ENCODE results near the gene NKG7.
A peak's percentile ranks its signal among the peaks of the same experiment; 100 is the strongest.

Gene NKG7

DNA sequence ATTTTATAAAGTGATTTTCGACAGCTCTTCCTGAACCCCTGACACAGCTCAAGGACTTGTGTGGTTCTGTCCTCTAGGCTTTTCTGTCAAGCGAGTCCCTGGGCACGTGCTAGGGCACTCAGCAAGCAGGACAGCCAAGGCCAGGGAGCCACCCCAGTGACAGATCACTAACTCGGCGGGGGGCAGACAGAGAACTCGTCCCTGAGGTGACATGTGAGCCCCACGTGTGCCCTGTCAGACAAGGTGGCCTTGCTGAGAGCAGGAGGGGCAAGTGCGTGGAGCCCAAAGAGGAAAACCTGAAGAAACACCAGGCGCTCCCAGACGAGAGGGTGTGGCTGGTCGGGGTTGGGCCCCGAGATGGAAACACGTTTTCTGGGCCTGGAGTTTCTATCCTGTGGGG lies 11.2 kb downstream of the NKG7 start:
- no peak for DNase-seq (ENCODE audit: low read depth in 2 of 2)

DNA sequence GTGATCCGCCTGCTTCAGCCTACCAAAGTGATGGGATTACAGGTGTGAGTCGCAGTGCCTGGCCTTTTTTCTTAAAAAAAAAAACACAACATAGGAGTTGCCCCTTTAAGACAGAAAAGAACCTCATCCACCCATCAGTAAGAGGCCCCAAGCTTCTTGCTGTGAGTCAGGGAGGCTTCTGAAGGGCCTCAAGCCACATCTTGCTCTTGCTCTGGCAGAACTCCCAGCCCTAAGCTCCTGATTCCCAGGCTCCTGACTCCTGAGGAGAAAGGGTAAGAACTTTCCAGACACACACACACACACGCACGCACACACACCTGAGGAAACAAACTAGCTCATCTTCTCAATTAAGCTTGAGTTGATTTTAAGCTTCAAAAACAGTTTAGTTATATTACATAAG lies 13.2 kb downstream of the NKG7 start:
- DNase-seq (ENCODE audit: low read depth in 2 of 2), result no peak

DNA sequence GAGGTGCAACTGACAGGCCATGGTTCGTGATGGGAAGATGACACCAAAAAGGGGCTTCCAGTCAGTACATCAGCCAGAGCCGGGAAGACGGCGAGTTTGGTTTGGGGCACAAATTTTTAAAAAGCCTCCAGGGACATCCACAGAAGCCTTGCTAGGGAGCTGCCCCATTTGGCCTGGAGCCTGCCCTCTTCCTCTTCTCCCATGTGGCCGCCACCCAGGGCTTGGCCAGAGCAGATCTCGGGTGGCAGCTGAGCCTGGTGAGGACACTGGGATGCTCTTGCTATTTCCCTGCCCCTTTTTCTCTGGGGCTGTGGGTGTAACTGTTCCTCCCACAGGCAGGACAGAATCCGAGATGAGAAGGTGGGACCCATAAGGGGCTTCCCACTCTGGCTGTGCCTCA lies 14.5 kb downstream of the NKG7 start:
- DNase-seq (ENCODE audit: low read depth in 2 of 2), result no peak

DNA sequence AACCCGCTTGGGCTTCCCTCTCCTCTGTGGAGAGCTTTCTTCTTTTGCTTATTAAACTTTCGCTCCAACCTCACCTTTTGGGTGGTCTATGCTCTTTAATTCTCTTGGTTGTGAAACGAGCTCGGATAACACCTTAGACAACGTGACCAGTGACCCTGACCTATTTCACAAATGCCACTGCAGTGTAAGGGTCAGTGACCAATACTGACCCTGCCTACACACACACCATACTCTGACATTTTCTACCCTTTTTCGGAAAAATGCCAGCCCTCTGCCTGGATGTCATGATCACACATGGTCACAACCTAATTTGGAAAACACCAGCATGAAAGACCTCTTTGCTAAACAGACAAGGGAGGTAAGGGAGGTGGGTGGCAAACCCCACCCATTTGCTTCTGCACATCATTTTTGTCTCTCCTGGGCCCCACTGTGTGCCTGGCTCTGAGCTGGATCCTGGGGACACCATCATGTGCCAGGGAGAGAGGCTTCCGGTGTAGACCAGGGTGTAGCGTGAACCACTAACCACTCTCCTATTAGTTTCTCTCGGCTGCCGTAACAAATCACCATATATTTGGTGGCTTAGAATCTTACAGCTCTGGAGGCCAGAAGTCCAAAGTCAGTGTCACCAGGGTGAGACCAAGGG lies 16.2 kb downstream of the NKG7 start:
- no peak for DNase-seq (ENCODE audit: low read depth in 2 of 2)

DNA sequence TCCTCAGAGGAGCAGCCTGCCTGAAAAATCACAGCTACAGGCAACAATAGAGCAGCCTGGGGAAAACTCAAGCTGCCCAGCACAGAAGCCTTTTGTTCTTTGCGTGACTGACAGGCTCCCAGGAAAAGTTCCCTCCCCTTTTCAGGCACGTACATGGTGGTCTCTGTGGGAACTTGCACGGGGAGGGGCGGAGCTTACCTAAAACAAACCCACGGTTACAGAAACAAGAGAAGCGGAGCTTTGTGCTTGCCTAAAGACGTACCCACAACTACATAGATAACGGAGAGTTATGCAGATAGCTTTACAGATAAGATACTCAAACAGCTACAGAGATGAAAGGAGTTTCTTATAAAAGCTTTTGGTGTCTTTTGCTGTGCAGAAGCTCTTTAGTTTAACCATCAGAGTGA lies 17.7 kb downstream of the NKG7 start:
- no peak for DNase-seq (ENCODE audit: low read depth in 2 of 2)

DNA sequence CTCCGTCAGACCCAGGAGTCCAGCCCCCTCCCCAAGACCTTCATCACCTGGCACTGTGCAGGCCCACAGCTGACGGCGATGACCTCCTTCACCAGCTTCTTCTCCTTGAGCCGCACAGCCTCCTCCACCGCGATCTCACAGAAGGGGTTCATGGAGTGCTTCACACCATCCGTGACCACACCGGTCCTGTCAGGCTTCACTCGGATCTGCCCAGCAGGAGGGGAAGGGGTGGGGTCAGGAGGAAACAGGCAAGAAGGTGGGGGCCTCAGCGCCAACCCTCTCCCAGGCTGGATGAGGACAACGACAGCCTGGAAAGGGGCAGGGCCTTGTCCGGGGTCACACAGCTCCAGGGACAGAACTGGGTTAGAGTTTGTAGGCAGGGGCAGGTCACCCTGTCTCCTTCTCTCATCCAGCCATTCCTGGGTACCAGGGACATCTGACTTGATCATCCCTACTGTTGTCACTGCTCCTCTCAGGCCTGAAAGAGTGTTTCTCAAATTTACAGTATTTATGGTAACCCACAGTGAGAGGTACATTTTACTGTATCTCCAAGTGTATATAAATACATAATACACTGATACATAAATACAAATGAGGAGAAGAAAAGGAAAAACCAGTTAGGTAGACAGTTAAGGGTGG lies 18.2 kb downstream of the NKG7 start:
- no peak for DNase-seq (ENCODE audit: low read depth in 2 of 2)

DNA sequence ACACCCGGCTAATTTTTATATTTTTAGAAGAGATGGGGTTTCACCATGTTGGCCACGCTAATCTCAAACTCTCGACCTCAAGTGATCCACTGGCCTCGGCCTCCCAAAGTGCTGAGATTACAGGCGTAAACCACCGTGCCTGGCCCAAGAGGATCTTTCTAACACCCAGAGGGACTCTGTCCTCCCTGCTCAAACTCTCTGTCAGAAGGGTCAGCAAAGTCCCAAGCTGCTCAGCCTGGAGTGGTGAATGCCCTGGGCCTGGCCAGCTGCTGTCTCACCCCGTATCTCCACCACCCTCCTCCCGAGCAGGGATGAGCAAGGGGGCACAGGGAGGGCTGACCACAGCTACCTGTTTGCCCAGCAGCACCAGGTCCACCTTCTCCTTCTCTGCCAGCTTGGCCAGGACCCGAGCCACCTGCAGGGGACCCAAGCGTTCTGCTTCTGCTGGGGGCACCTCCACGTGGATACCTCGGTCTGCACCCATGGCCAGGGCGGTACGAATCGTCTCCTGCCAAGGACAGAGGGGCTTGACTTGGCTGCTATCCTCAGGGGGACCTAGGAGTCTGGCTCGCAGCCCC lies 19.6 kb downstream of the NKG7 start:
- no peak for DNase-seq (ENCODE audit: low read depth in 2 of 2)

DNA sequence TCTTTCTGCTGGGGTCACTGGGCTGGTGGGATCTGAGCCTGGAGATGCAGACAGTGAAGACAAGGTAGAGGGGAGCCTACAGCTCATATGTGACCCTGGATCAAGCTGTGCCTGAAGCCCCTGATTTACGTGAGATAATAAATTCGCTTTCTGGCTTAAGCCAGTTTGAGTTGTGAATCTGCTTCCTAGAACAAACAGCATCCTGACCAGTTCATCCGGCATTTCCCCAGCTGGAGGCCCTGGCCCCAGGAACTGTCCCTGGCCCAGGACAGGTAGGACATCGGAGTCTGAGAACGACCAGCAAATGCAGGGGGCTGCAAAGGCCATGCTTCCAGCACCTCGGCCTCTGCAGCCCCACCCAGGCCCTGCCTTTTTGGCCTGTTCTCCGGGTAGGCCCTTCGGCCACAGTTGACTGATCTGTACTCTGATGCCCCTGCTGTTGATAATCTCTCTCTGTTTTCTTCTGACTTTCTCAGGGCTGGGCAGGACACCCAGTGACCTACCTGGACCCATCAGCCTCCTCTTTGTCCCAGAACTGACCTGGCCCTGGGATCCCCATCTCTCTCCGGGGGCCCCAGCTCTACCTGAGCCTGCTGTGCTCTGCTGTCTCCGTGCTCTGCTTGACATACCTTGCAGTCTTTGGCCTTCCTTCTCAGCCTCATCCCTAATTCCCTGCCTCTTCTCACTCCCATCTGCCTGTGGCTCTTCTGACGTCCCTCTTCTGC lies 21.0 kb downstream of the NKG7 start:
- DNase-seq (ENCODE audit: low read depth in 2 of 2), result no peak

DNA sequence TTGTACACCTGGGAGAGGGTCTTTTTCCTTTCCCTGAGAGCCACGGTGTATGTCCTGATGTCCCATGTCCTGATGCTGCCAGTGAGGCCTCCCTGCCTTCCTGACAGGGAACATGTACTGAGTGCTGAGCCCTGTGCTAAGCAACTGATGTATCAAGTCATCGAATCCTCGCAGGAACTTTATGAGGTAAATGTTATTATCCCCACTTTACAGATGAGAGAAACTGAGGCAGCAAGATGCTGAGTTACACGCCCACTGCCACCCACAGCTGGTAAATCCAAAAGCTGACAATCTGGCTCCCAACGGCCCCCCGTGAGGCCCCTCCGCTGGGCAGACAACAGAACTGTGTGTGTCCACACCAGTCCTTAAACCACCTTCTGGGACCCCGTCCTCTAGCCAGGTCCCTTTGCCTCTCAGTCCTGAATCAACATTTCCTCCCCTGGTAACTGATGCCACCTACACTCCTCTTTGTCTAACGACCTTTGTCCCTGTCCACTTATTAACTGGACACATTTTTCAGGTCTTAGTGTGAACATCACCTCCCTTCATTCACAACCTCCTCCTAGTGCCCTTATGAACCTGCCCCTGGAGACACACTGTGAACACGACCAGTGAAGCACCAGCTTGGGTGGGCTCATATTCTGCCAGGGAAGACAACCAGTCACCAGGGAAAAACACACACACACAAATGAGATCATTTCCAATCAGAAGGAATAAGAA lies 25.1 kb downstream of the NKG7 start:
- DNase-seq (ENCODE audit: low read depth in 2 of 2), result no peak

DNA sequence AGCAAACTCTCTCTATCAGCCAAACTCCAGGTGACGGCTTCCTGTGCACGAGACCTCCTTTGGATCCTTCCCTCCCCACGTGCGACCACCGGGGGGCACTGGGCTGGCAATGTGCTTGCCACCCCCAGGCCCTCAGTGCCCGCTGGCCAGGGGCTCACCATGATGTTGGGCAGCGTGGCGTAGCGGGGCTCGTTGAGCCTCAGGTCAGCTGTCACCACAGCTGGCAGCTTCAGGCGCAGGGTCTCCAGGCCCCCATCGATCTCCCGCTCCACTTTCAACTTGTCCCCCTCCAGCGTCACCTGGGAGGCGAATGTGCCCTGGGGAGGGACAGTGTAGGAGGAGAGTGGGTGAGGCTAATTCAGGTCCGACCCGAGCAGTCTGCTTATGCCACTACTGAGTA lies 25.7 kb downstream of the NKG7 start:
- DNase-seq (ENCODE audit: low read depth in 2 of 2), result no peak

DNA sequence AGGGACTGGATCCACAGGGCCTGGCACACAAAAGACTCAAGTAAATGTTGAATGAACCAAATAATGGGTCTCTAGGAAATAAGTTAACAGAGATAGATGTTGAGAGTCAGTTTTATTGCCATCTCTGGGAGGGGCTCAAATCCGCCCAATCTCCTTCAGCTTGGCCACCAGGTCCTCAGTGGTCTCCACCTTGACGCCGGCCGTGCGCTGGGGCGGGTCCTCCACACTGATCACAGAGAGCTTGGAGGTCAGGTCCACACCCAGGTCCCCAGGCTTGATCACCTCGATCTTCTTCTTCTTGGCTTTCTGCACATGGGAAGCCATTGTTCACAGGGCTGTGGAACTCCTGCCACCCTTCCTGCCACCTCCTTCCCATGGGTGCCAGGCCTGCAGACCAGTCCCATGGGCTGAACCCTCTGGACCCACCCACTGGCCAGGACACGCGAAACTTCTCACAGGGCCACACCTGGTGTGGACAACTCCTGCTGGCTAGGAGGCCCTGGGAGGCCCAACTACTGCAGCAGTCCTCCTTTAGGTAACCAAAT lies 27.3 kb downstream of the NKG7 start:
- no peak for DNase-seq (ENCODE audit: low read depth in 2 of 2)

DNA sequence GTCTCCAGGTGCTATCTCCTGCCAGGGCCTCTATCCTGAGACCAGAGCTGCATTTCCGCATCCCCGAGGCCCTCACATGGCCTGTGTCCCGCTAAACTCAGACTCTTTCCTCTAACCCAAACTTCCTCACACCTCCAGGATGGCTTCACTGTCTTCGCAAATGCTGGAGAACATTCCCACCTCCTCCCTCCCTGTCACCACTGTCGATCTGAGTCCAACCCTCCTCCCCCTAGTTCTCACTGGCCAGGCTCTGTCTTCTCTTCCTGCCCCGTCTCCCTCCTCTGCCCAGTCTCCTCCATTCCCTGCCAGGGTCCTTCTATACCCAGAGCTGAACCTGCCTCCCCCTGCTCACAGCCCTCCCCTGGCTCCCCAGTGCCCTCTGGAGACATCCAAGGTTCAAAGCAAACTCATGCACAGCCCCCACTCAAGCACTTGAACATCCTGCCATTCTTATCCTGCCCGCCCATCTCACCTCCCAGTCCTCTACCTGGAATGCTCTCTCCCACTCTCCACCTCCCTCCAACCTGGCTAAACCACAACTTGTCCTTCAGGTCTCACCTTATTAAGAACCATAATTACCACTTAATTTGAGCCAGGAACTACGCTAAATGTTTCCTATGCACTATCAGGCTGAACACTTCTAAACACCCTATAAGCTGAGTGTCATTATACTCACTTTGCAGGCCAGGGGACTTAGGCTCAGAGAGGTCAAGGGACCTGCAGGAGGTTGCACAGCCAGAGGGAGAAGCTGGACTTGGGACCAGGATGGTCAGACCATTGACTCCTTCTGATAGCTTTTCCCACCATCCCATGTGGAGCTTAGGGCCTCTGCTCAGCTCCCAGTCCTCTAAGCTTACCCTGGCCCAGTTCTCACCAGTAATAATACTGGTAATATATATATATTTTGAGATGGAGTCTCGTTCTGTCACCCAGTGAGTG lies 29.6 kb downstream of the NKG7 start:
- no peak for DNase-seq (ENCODE audit: low read depth in 2 of 2)

DNA sequence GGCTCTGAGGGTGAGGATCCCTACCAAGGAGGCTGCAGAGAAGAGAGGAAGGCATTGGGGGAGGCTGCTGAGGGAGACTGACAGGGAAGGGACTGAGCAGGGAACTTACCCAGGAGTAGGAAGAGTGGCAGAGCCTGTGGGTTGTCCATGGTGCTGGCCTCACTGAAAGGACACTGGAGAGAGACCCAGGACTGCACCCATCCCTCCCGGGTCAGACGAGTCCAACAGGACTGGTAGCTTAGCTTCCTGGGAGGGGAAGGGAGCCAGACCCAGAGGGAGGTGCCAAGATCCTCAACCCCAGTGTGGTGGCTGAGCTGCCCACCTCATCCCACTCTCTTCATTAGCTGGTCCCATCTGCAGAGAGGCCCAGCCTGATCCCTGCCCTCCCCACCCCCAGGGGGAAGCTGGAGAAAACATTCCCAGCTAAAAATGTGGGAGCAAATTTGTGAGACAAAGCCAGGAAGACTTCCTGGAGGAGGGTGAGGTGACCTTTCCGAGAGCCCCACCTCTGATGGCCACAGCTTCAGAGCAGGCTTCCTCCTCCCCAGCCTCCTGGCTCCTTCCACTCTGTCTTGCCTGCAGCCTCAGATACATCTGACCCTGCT lies 30.4 kb downstream of the NKG7 start, which contains the start of gene VSIG10L:
VSIG10L (minus strand) TSS at position 164 of the 605 bp plus-strand sequence; CDS start at position 149, 15 bp downstream.
- DNase-seq (ENCODE audit: low read depth in 2 of 2), result no peak

DNA sequence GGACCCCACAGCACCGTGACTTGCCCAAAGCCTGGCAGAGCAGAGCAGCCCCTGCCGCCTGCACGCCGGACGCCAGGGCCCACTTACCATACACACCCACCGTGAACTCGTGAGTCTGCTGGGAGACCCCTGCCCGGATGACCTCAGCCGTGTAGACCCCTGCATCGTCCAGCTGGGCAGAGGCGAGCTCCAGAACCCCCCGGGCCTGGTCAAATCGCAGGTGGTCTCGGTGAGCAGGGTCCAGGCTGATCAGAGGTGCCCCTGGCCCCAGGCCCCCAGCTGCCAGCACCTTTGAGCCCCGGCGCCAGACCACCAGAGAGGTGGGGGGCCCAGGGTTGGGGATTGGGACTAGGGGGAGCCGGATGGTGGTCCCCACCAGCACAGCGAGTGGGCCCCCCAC lies 31.4 kb downstream of the NKG7 start:
- no peak for DNase-seq (ENCODE audit: low read depth in 2 of 2)

DNA sequence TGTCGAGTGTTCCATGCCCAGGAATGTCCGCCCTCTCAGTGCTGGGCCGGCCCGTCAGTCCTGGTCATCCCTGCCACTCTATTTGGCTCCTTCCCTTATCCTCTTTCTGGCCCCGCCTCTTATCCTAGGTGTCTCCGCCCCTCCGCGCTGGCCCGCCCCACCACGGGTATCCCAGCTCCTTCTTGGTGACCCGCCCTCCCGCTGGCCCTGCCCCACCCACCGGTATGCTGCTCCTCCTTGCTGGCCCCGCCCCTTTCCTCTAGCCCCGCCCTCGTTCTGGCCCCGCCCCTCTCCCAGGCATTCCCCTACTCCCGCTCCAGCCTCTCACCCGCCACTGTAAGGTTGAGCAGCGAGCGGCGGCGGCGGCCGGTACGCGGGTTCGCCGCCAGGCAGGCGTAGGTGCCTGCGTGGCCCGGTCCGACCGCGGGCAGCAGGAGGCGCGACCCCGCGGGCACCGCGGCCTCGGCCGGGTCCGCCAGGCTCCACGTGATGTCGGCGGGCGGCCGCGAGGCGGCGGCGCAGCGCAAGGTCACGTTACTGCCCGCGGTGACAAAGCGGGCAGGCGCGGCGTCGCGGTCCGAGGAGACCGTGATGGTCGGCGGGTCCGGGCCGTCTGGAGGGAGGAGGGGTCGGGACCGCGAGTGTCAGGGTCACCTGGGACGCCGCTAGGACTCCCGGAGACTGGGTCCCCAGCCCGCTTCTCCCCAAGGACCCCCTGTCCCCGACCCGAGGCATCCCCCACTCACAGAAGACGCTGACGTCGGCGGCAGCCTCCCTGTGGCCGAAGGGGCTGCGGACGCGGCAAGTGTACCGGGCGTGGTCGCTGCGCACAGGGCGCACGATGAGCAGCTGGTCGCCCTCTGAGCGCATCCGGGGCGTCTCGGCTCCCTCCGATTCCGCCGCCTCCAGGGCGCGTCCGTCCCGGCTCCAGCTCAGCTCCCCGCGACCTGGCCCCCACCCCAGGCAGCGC lies 32.5 kb downstream of the NKG7 start:
- peak; percentile 97 to 98 for DNase-seq (ENCODE audit: low read depth in 2 of 2)

DNA sequence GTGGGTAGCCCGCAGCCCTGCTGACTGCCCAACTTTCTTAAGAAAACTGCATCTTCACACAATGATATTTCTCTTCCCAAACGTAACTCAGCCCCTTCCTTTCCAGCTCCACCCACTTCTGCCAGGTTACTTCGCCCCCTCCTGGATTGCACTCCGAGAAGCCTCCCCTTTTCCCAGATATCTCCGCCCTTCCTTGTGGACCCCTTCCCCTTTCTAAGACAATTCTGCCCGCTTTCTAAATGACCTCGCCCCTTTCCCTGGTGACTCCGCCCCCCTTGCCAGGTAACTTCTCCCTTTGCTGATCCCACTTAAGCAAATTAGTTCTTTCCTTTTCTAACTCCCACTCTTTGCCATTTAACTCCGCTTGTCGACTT lies 33.2 kb downstream of the NKG7 start:
- DNase-seq (ENCODE audit: low read depth in 2 of 2), result no peak

DNA sequence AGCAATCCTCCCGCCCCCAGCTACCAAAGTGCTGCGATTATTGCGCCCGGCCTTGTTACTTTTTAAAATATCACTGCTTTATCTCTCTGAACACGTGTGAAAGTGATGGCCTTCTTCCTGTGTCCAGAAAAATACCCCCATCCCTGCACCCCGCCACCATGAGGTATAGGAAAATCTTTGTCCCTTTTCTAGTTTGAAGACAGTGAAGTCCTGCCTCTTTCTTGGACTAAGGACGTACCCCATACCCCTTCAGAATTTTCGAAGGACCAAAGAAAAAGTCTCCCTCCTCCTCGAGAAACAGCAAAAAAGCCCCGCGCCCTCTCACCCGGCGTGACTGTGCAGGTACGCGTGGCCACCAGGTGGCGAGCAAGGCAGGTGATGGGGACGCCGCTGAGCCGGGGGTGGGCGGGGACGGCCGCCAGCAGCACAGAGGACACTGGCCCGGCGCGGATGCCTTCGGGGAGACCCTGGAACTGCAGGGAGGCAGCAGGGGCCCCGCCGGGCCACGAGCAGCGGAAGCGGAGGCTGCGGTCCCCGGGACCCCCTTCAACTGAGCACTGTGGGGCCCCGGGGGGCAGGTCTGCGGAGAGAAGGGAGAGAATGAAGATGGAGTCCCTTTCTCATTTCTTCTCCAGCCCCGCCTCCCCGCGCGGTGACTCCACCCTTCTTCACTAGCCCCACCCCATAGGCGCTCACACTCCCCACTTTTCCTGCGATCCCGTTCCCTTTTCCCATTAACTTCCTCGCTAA lies 33.7 kb downstream of the NKG7 start:
- peak; percentile 77 to 89 for DNase-seq (ENCODE audit: low read depth in 2 of 2)

DNA sequence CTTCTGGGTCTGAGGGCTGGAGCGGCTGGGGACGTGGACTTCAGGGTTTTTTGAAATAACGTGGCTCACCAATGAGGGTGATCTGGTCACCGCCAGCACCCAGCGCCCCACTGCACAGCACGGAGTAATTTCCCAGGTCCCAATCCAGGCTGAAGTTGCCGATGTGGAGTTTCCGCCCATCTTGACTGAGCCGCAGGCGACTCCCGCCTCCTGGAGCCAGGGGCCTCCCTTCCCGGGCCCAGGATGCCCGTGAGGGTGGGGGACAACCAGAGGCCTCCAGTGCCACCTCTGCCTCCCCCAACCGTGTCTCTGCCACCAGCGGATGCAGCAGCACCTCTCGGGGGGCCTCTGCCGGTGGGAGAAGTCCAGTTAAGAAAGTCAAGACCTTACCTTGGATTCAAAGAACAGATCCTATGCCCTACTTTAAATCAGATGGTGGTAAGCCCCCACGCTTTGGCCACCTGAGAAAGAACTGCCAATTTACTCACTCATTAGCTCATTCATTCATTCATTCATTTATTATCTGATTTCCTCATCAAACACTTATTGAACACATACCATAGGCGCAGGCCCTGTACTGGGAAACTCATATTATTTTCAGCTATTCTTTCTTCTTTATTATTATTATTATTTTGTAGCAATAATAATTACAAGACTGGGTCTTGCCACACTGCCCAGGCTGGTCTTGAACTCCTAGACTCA lies 34.4 kb downstream of the NKG7 start:
- no peak for DNase-seq (ENCODE audit: low read depth in 2 of 2)

Data from stimulated activated CD4-positive, alpha-beta T cell treated with anti-CD3 and anti-CD28 coated beads, Interleukin-15, amount 100 ng/mL, for 48 hours (primary cell).